DOHH2 (cell line): ENCODE results near the gene ZBTB24.

Source experiments
- H3F3A ChIP-seq: fragments of 200-600 bp; sonication (generic), shearing (Covaris generic); 2 replicates; pipeline ENCODE4 v1.6.0; 2016; ENCODE audit warnings: antibody characterized with exemption, mild to moderate bottlenecking; ENCODE audit not compliant: control insufficient read depth, insufficient read depth
- H3K27ac ChIP-seq: fragments of 200-600 bp; sonication (generic); 2 replicates; pipeline ENCODE4 v1.5.1; 2014; ENCODE audit warnings: low read depth, mild to moderate bottlenecking, low read length, moderate library complexity
- H3K27me3 ChIP-seq: fragments of 200-600 bp; sonication (generic); 2 replicates; pipeline ENCODE4 v1.6.1; 2014; ENCODE audit warnings: mild to moderate bottlenecking, low read length, mixed read lengths; ENCODE audit not compliant: control insufficient read depth
- H3K36me3 ChIP-seq: fragments of 200-600 bp; sonication (generic); 2 replicates; pipeline ENCODE4 v1.6.1; 2014; ENCODE audit warnings: mild to moderate bottlenecking, low read length, moderate library complexity, mixed read lengths; ENCODE audit not compliant: control insufficient read depth
- H3K4me1 ChIP-seq: fragments of 200-600 bp; sonication (generic); 2 replicates; pipeline ENCODE4 v1.6.1; 2014; ENCODE audit warnings: mild to moderate bottlenecking, low read length, mixed read lengths; ENCODE audit not compliant: control insufficient read depth
- H3K4me2 ChIP-seq: fragments of 200-600 bp; sonication (generic); 2 replicates; pipeline ENCODE4 v1.6.0; 2014; ENCODE audit warnings: mild to moderate bottlenecking, low read length, moderate library complexity
- H3K4me3 ChIP-seq: fragments of 200-600 bp; sonication (generic); 2 replicates; pipeline ENCODE4 v1.5.1; 2014; ENCODE audit warnings: mild to moderate bottlenecking, low read length, mixed read lengths
- H3K79me2 ChIP-seq: fragments of 200-600 bp; sonication (generic); 2 replicates; pipeline ENCODE4 v1.6.1; 2014; ENCODE audit warnings: mild to moderate bottlenecking, low read length, mixed read lengths; ENCODE audit not compliant: control insufficient read depth
- H3K9me2 ChIP-seq: fragments of 200-600 bp; sonication (generic); replicated peaks from 2 replicates; pipeline ENCODE4 v1.6.1; 2014; ENCODE audit warnings: mild to moderate bottlenecking, low read length, mixed read lengths; ENCODE audit not compliant: control insufficient read depth
- H3K9me3 ChIP-seq: fragments of 200-600 bp; sonication (generic); 2 replicates; pipeline ENCODE4 v1.6.1; 2014; ENCODE audit warnings: antibody characterized with exemption, low read length, mixed read lengths; ENCODE audit not compliant: control insufficient read depth, insufficient read depth
- H4K20me1 ChIP-seq: fragments of 200-600 bp; sonication (generic); 2 replicates; pipeline ENCODE4 v1.6.0; 2014; ENCODE audit warnings: low read depth, mild to moderate bottlenecking, antibody characterized with exemption, low read length, moderate library complexity; ENCODE audit not compliant: control insufficient read depth, insufficient read depth
- EZH2phosphoT487 ChIP-seq: fragments of 200-600 bp; sonication (generic); IDR thresholded peaks from 2 replicates; pipeline ENCODE4 v1.6.1; 2017; ENCODE audit warnings: borderline replicate concordance, mild to moderate bottlenecking, antibody characterized with exemption, low read length, moderate library complexity, mixed read lengths
- TF ChIP-seq, protein P1 (sequence below): fragments of 200-600 bp; sonication (generic); IDR thresholded peaks from one replicate; pipeline ENCODE4 v1.5.1; 2014; ENCODE audit warnings: antibody characterized with exemption, mild to moderate bottlenecking, low read depth, low read length; ENCODE audit not compliant: poor library complexity, severe bottlenecking

The ZBTB24 gene

DNA sequence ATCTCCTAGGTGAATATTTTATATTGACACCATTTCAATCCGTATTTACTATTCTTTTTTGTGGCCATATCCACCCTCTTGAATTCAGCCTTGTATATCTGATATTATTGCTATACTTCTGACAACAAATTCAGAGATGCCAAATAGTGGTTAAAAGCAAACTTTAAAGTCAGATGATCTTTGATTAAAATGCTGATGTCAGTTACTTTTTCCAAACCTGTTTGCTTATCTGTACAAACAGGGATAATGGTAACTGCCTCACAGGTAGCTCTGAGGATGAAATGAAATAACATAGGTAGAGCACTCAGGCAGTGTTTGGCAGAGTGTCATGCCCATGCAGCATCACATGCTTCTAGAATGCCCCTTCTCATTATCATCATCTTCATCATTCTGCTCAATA is 61.8 kb downstream of the ZBTB24 start:
- Histone ChIP-seq H4K20me1 (no peaks in the 10 kb centered on the region), H3K27ac (no peak overlapping the region), H3F3A (no peaks in the 10 kb centered on the region), H3K4me1 (no peaks in the 10 kb centered on the region; the same call in 1 of the 2 replicates), H3K4me2 (no peak overlapping the region), H3K27me3 (0 out of 2 replicates have a peak, but pooled peaks cover 2% of the 10 kb centered on the region), H3K79me2 (no peaks in the 10 kb centered on the region), H3K9me2 (no peaks in the 10 kb centered on the region), H3K36me3 (no peaks in the 10 kb centered on the region), H3K9me3 (no peaks in the 10 kb centered on the region), H3K4me3 (no peak overlapping the region)
- no peak for TF ChIP-seq EZH2phosphoT487
- TF ChIP-seq, protein P1, sequence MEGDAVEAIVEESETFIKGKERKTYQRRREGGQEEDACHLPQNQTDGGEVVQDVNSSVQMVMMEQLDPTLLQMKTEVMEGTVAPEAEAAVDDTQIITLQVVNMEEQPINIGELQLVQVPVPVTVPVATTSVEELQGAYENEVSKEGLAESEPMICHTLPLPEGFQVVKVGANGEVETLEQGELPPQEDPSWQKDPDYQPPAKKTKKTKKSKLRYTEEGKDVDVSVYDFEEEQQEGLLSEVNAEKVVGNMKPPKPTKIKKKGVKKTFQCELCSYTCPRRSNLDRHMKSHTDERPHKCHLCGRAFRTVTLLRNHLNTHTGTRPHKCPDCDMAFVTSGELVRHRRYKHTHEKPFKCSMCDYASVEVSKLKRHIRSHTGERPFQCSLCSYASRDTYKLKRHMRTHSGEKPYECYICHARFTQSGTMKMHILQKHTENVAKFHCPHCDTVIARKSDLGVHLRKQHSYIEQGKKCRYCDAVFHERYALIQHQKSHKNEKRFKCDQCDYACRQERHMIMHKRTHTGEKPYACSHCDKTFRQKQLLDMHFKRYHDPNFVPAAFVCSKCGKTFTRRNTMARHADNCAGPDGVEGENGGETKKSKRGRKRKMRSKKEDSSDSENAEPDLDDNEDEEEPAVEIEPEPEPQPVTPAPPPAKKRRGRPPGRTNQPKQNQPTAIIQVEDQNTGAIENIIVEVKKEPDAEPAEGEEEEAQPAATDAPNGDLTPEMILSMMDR: no peak

DNA sequence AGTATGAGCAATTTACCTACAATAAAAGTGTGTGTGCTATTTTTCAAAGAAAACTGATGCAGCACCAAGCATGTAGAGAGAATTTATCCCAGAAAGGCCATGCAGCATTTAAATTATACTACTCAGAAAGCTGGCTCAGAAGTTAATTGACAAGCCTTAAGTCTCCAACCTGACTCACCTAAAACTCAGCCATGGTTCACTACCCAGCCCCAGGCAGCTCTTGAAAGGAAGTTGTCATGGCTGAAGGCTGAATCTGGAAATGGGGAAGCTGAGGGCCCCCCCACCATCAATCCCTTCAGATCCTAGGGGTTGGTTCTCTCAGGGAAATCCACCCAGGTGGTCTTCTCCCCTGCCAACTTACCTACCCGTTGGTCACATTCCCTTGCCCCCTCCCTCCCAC is 62.3 kb downstream of the ZBTB24 start:
- H4K20me1 ChIP-seq: no peaks in the 10 kb centered on the region
- H3K36me3 ChIP-seq: no peaks in the 10 kb centered on the region
- no peaks in the 10 kb centered on the region for H3K9me3 ChIP-seq

DNA sequence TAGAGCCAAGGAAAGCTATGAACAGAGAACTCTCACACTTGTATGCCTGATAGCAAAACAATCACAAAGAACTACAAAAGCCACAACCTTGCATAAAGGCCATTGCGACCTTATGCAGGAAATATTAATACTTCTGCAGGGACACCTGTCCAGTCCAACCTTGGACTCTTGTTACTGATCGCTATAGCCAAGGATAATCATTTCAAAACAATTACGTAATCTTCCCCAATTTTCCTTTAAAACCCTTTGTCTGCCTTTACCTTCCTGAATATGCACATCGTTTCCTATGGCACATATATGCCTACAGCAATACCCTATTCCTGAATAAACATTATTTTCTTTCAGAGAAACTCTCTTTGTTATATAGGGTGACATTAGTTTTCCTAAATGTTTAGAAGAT is 65.4 kb downstream of the ZBTB24 start:
- Histone ChIP-seq H3K27me3 (0 out of 2 replicates have a peak, but pooled peaks cover 2% of the 10 kb centered on the region), H3K4me1 (no peaks in the 10 kb centered on the region), H3K27ac (no peak overlapping the region), H3K4me2 (no peak overlapping the region), H4K20me1 (no peaks in the 10 kb centered on the region), H3K9me3 (no peaks in the 10 kb centered on the region), H3F3A (no peaks in the 10 kb centered on the region), H3K9me2 (no peaks in the 10 kb centered on the region), H3K79me2 (no peaks in the 10 kb centered on the region), H3K4me3 (no peak overlapping the region), H3K36me3 (no peaks in the 10 kb centered on the region)
- TF ChIP-seq, protein P1: no peak
- no peak for TF ChIP-seq EZH2phosphoT487

More for the DNA sequence above, 62.3 kb downstream of the ZBTB24 start:
- TF ChIP-seq EZH2phosphoT487: no peak
- TF ChIP-seq, protein P1: no peak
- no peak overlapping the region for H3K4me2 ChIP-seq
- no peak overlapping the region for H3K27ac ChIP-seq
- H3K4me3 ChIP-seq: no peak overlapping the region
- no peaks in the 10 kb centered on the region for H3K9me2 ChIP-seq
- 0 out of 2 replicates have a peak, but pooled peaks cover 2% of the 10 kb centered on the region for H3K27me3 ChIP-seq
- H3F3A ChIP-seq: no peaks in the 10 kb centered on the region
- no peaks in the 10 kb centered on the region; the same call in 1 of the 2 replicates for H3K4me1 ChIP-seq
- H3K79me2 ChIP-seq: no peaks in the 10 kb centered on the region
